HepG2 (cell line): Measurements from ENCODE around the gene GUK1. TPM values are rescaled to one million over a fixed set of nuclear protein-coding genes. Genes with fewer than 3 reads are reported as not detected.

Experiments used
- ATAC-seq: fragments of 200-7000 bp; cut with Tn5 transposase; 3 replicates; pipeline ENCODE4 v1.9.1; 2020; ENCODE audit warnings: mild to moderate bottlenecking, moderate library complexity
- BruUV-seq: library from RNA; stranded (reverse); fragments of 400-500 nt; replicated peaks from 2 replicates; lab custom pipeline; 2021; lab: Mats Ljungman, UMichigan
- CTCF ChIA-PET: fragments of 300-600 bp; formaldehyde crosslinking; extraction: SDS; loops from one replicate; lab custom pipeline; 2021; ENCODE audit warnings: low total read pairs, inconsistent platforms, low intra/inter-chr PET ratio; lab: Yijun Ruan, JAX
- POLR2A ChIA-PET: fragments of 350-600 bp; sonication (Branson Sonifier 250); formaldehyde crosslinking; loops from one replicate; lab custom pipeline; 2020; ENCODE audit warnings: antibody characterized with exemption, inconsistent platforms; lab: Yijun Ruan, JAX
- DNase-seq: peaks from one replicate; pipeline ENCODE4 v3.0.0-alpha.2; 2015; ENCODE audit warnings: low spot score
- FAIRE-seq: peaks from 3 replicates; lab custom pipeline; 2011; peaks lifted over from hg19 to GRCh38; lab: Jason Lieb, UNC
- H2AFZ ChIP-seq: one replicate; pipeline ENCODE4 v1.6.1; 2011; ENCODE audit warnings: low read length, inconsistent platforms
- H3K27ac ChIP-seq: fragments of 300-600 bp; 3 replicates; pipeline ENCODE4 v1.8.0; 2011; ENCODE audit warnings: mixed run types, mild to moderate bottlenecking, mixed read lengths, low read length, inconsistent platforms; ENCODE audit not compliant: insufficient read depth; ENCODE audit errors: extremely low read length
- H3K27me3 ChIP-seq, 2 experiments: fragments of 200-600 bp in 1 of 2; 2 replicates in 1 of 2; 3 replicates in 1 of 2; pipeline versions ENCODE4 v1.6.0 to v1.8.0; 2011; ENCODE audit warnings: low read length in 2 of 2, mild to moderate bottlenecking in 2 of 2, moderate library complexity in 2 of 2, inconsistent platforms in 1 of 2; ENCODE audit not compliant: insufficient read depth in 2 of 2, control insufficient read depth in 1 of 2
- H3K36me3 ChIP-seq, 2 experiments: fragments of 200-600 bp in 1 of 2; replicated peaks in 1 of 2; 2 replicates in 1 of 2; 3 replicates in 1 of 2; pipeline versions ENCODE4 v1.5.1 to v1.8.0; 2011; ENCODE audit warnings: low read length in 2 of 2, inconsistent platforms in 1 of 2; ENCODE audit not compliant: insufficient read depth in 2 of 2, control insufficient read depth in 1 of 2
- H3K4me1 ChIP-seq: 2 replicates; pipeline ENCODE4 v1.5.1; 2012; ENCODE audit warnings: low read length, inconsistent platforms; ENCODE audit not compliant: insufficient read depth
- H3K4me2 ChIP-seq: 2 replicates; pipeline ENCODE4 v1.6.0; 2011; ENCODE audit warnings: low read depth, low read length, inconsistent platforms
- H3K4me3 ChIP-seq, 3 experiments: fragments of 200-600 bp in 1 of 3; sonication (generic), shearing (Covaris generic) in 1 of 3; replicated peaks in 1 of 3; 2 replicates each; pipeline ENCODE4 v1.5.1; 2011 to 2016; ENCODE audit warnings: low read length in 3 of 3, inconsistent platforms in 2 of 3, low read depth in 2 of 3, mild to moderate bottlenecking in 2 of 3, control low read depth in 1 of 3, mixed read lengths in 1 of 3; ENCODE audit not compliant: insufficient read depth in 1 of 3
- H3K79me2 ChIP-seq: one replicate; pipeline ENCODE4 v1.6.1; 2011; ENCODE audit warnings: low read length, inconsistent platforms; ENCODE audit not compliant: insufficient read depth
- H3K9ac ChIP-seq: 2 replicates; pipeline ENCODE4 v1.6.0; 2011; ENCODE audit warnings: mild to moderate bottlenecking, low read depth, low read length, inconsistent platforms; ENCODE audit not compliant: insufficient read depth
- H3K9me3 ChIP-seq: 2 replicates; pipeline ENCODE4 v1.5.1; 2012; ENCODE audit warnings: mild to moderate bottlenecking, low read length
- H4K20me1 ChIP-seq: 2 replicates; pipeline ENCODE4 v1.6.0; 2011; ENCODE audit warnings: inconsistent platforms, mild to moderate bottlenecking, low read length, moderate library complexity; ENCODE audit not compliant: insufficient read depth
- AHR ChIP-seq: IDR thresholded peaks from 2 replicates; pipeline ENCODE4 v1.6.1; 2018; ENCODE audit warnings: missing genetic modification reagents, missing compliant biosample characterization
- DRAP1 ChIP-seq: IDR thresholded peaks from 2 replicates; pipeline ENCODE4 v1.6.1; 2016; ENCODE audit warnings: missing genetic modification reagents, missing compliant biosample characterization
- EHMT2 ChIP-seq: fragments of 200-600 bp; sonication (generic); IDR thresholded peaks from 2 replicates; pipeline ENCODE4 v1.7.0; 2017; ENCODE audit warnings: antibody characterized with exemption, low read depth, low read length, borderline replicate concordance
- GMEB1 ChIP-seq: sonication (generic); formaldehyde crosslinking; IDR thresholded peaks from 2 replicates; pipeline ENCODE4 v1.5.1; 2020; ENCODE audit warnings: missing genetic modification reagents, mild to moderate bottlenecking, borderline replicate concordance
- KLF6 ChIP-seq: IDR thresholded peaks from 2 replicates; pipeline ENCODE4 v1.8.0; 2016; ENCODE audit warnings: missing biosample characterization, missing genetic modification reagents
- MEIS1 ChIP-seq: sonication (generic); formaldehyde crosslinking; IDR thresholded peaks from 2 replicates; pipeline ENCODE4 v1.9.0; 2021; ENCODE audit warnings: mild to moderate bottlenecking, missing genetic modification reagents, moderate library complexity, borderline replicate concordance
- RFXANK ChIP-seq: IDR thresholded peaks from 2 replicates; pipeline ENCODE4 v1.6.1; 2016
- SMAD3 ChIP-seq: sonication (generic); formaldehyde crosslinking; IDR thresholded peaks from 2 replicates; pipeline ENCODE4 v1.4.0; 2020; ENCODE audit warnings: missing genetic modification reagents
- ZFP1 ChIP-seq: IDR thresholded peaks from 2 replicates; pipeline ENCODE4 v1.6.1; 2016
- ZNF569 ChIP-seq: sonication (generic); formaldehyde crosslinking; IDR thresholded peaks from 2 replicates; pipeline ENCODE4 v1.5.0; 2020; ENCODE audit warnings: mild to moderate bottlenecking, missing genetic modification reagents, moderate library complexity, borderline replicate concordance
- WGBS: methylation state at CpG from one replicate; pipeline ENCODE4 v1.1.6; 2017; ENCODE audit warnings: low lambda C conversion rate; 5-methylcytosine and 5-hydroxymethylcytosine counted together
- in situ Hi-C: cut with HindIII; loops from 2 replicates; pipeline ENCODE4 v1.10.0; 2017; ENCODE audit warnings: low pct_unique_long_range_greater_than_20kb; ENCODE audit not compliant: extremely low pct_ligation_motif_present
- intact Hi-C: fragments of 100-400 bp; cut with micrococcal nuclease; formaldehyde crosslinking; loops from one replicate; pipeline ENCODE4 v1.10.0; 2022; ENCODE audit not compliant: unreplicated experiment
- polyA plus RNA-seq, 8 experiments: library from polyadenylated mRNA; depleted of rRNA in 3 of 8; stranded (reverse) in 7 of 8; unstranded in 1 of 8; fragments of >200 nt; fragmentation: Illumina TruSeq in 4 of 8; extraction: Trizol in 4 of 8; gene quantifications; 2 replicates each; pipeline versions ENCODE4 v1.2.1 to v1.2.3, GENCODE V29; 2011 to 2016; ENCODE audit warnings: low read depth in 4 of 8, missing spikeins in 1 of 8, mixed read lengths in 1 of 8; ENCODE audit not compliant: insufficient read depth in 1 of 8
- total RNA-seq, 5 experiments: library from RNA; depleted of rRNA; stranded (reverse); fragments of >200 nt; fragmentation: Illumina TruSeq; extraction: Trizol; gene quantifications; 2 replicates each; pipeline ENCODE4 v1.2.3, GENCODE V29; 2016; ENCODE audit warnings: low read depth in 1 of 5
- TF ChIP-seq, protein P1 (sequence below): IDR thresholded peaks from 2 replicates; pipeline ENCODE4 v1.6.1; 2018; ENCODE audit warnings: missing genetic modification reagents, mild to moderate bottlenecking, missing compliant biosample characterization

The GUK1 gene
- total and polyA plus RNA-seq, 2 of the 13 experiments (the other 11 are each of a cell fraction or from before 2014, with no cell fraction given), result 116 to 154 TPM

DNA sequence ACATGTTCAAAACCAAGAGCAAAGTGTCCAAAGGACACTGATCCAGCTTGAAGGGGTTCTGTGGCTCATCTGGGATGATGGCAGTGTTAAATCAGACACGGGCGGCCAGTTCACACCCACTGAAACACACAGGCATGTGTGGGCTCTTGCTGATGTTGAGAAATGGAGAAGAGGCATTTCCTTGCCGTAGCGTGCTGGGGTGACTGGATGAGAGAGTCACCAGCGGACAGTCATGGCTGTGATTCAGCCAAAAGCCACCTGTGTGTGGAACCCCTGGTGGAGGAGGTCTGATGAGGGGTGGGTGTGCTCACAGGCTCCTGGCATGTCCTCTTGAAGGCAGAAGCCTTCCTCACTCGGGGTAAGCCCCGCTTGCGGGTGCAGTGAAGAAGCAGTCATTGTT, 44.1 kb upstream of the GUK1 start:
- Histone ChIP-seq H3K79me2 (peaks cover 72% of the 10 kb centered on the region), H3K9ac (no peak overlapping the region), H3K4me3 (no peak overlapping the region), H3K27me3 (no peaks in the 10 kb centered on the region), H3K4me2 (no peak overlapping the region), H3K4me1 (peaks cover 10% of the 10 kb centered on the region), H4K20me1 (peaks cover 93% of the 10 kb centered on the region), H3K27ac (no peak overlapping the region), H2AFZ (no peak overlapping the region), H3K36me3 (peaks cover 23 to 67% of the 10 kb centered on the region in 2 experiments; a peak in 4 of 5 replicates), H3K9me3 (peaks cover 26% of the 10 kb centered on the region)
- BruUV-seq, result no TSS peak
- 92% methylated on average over 6 of the region's 8 CpGs for WGBS
- in situ Hi-C loops (no loop called here), intact Hi-C loops (no loop called here)
- ChIA-PET POLR2A (no interaction called here), CTCF (no interaction called here)
- TF ChIP-seq KLF6 (CRISPR knock-in tag), result no peak
- no peak for TF ChIP-seq RFXANK (CRISPR knock-in tag)
- TF ChIP-seq ZNF569 (CRISPR knock-in tag), result no peak
- no peak for TF ChIP-seq MEIS1 (CRISPR knock-in tag)
- TF ChIP-seq, protein P1, sequence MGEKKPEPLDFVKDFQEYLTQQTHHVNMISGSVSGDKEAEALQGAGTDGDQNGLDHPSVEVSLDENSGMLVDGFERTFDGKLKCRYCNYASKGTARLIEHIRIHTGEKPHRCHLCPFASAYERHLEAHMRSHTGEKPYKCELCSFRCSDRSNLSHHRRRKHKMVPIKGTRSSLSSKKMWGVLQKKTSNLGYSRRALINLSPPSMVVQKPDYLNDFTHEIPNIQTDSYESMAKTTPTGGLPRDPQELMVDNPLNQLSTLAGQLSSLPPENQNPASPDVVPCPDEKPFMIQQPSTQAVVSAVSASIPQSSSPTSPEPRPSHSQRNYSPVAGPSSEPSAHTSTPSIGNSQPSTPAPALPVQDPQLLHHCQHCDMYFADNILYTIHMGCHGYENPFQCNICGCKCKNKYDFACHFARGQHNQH (CRISPR knock-in tag), result no peak
- TF ChIP-seq AHR (CRISPR knock-in tag), result no peak
- TF ChIP-seq ZFP1 (CRISPR knock-in tag), result no peak
- TF ChIP-seq GMEB1, result no peak
- TF ChIP-seq SMAD3, result no peak
- TF ChIP-seq DRAP1, result no peak
- no peak for TF ChIP-seq EHMT2
- ATAC-seq (no peak), DNase-seq (no peak), FAIRE-seq (no peak)
